ENCODE data around the gene AUTS2.

DNA sequence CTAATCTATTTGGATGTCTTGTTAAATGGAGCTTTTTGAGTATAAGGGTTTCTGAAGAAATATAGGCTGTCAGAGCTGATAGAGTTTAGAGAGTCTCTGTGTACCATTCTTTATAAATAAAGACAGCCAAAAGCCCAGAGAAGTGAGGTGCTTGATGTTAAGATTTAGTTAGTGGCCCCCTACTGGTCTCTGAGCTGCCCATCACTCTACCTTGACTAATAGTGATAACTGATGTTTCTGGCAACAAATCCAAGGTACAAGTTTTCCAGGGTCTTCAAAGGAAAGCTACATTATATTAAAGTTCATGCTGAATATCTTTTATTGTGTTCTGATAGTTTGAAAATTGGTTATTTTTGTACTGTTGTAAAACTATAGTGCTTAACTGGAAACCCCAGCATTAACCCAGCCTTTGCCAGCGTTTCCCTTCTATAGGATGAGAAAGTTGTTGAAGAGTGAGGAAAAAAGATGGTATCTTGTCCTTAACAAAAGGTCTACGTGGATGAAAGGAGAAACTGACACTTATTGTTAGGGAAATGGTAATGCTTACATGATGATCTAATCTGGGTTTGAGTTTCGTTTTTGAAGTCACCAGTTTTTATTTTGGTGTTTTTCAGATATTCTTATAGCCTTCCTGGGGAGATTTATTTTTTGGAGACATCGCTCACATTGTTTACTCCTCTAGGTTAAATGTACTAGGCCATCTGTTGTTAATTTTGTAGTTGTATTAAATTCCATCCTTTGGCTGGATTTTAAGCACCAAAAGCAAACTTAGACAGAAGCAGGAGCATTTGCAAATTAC, 79.0 kb downstream of the AUTS2 start:
- TF ChIP-seq TCF7L2 (IDR thresholded peaks at IDR 0.05; ENCODE audit: low read depth, low read length) (no peak), CTCF (IDR thresholded peaks at IDR 0.05) (peak; percentile 18; the same call in 1 of the 2 replicates)

All from Panc1 (cell line).